ENCODE measurements around the gene PLK4. TPM values are rescaled to one million over a fixed set of nuclear protein-coding genes. Genes with fewer than 3 reads are reported as not detected.
"Not testable (repeated sequence)": the region's sequence is repeated elsewhere in the genome, so short reads cannot be mapped to it uniquely, and the experiment has no call there.

PLK4 gene
- total RNA-seq, 1 donor from 2014 or later, result 3.1 TPM

DNA sequence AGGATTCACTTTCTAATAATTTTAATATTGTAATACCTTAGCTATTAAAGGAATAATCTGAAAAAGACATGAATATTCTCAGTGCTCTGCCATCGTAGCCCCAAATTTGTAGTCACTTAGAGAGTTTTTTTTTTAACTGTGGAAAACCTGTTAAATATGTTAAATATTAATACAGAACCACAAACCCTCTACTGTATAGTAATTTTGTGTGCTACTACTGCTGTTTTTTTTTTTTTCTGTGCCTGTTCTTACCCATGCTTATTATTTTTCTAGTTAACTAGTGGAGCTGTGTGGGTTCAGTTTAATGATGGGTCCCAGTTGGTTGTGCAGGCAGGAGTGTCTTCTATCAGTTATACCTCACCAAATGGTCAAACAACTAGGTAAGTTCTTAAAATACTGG, 15.8 kb downstream of the PLK4 start:
- TF ChIP-seq, protein P1, sequence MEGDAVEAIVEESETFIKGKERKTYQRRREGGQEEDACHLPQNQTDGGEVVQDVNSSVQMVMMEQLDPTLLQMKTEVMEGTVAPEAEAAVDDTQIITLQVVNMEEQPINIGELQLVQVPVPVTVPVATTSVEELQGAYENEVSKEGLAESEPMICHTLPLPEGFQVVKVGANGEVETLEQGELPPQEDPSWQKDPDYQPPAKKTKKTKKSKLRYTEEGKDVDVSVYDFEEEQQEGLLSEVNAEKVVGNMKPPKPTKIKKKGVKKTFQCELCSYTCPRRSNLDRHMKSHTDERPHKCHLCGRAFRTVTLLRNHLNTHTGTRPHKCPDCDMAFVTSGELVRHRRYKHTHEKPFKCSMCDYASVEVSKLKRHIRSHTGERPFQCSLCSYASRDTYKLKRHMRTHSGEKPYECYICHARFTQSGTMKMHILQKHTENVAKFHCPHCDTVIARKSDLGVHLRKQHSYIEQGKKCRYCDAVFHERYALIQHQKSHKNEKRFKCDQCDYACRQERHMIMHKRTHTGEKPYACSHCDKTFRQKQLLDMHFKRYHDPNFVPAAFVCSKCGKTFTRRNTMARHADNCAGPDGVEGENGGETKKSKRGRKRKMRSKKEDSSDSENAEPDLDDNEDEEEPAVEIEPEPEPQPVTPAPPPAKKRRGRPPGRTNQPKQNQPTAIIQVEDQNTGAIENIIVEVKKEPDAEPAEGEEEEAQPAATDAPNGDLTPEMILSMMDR (IDR thresholded peaks at IDR 0.05), result no peak
- no peak overlapping the region for H3K4me3 Mint-ChIP-seq (ENCODE audit: unreplicated experiment)
- DNase-seq (ENCODE audit: low spot score), result no peak
- H3K36me3 Mint-ChIP-seq (ENCODE audit: low read depth), result peaks cover 3% of the 10 kb centered on the region
- H3K27me3 Mint-ChIP-seq (ENCODE audit: low read depth), result no peaks in the 10 kb centered on the region
- no peaks in the 10 kb centered on the region for H3K4me1 Mint-ChIP-seq (ENCODE audit: low read depth)
- no peak overlapping the region for H3K27ac Mint-ChIP-seq (ENCODE audit: unreplicated experiment)
- H3K9me3 Mint-ChIP-seq (ENCODE audit: low read depth), result peaks cover 4% of the 10 kb centered on the region

- H3K27ac Mint-ChIP-seq (ENCODE audit: unreplicated experiment); H3K4me1 Mint-ChIP-seq (ENCODE audit: low read depth); H3K4me3 Mint-ChIP-seq (ENCODE audit: unreplicated experiment); H3K27me3 Mint-ChIP-seq (ENCODE audit: low read depth); DNase-seq (ENCODE audit: low spot score): not testable (repeated sequence)
- Mint-ChIP-seq H3K36me3 (ENCODE audit: low read depth) (peaks cover 15% of the 10 kb centered on the region), H3K9me3 (ENCODE audit: low read depth) (peaks cover 28% of the 10 kb centered on the region)
Observed at GRCh38 chr4:127899682-127900081, 19.0 kb downstream of the PLK4 start.

DNA sequence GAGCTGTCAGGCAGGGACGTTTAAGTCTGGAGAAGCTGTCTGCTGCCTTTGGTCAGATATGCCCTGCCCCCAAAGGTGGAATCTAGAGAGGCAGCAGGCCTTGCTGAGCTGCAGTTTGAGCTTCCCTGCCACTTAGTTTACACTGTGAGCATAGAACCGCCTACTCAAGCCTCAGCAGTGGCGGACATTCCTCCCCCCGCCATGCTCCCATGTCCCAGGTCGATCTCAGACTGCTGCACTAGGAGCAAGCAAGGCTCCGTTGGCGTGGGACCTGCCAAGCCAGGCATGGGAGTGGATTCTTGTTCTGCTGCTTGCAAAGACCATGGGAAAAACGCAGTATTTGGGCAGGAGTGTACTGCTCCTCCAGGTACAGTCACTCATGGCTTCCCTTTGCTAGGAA, 24.3 kb downstream of the PLK4 start:
- H3K9me3 Mint-ChIP-seq (ENCODE audit: low read depth), result peaks cover 28% of the 10 kb centered on the region
- H3K4me3 Mint-ChIP-seq (ENCODE audit: unreplicated experiment), result no peak overlapping the region
- no peak for DNase-seq (ENCODE audit: low spot score)
- H3K36me3 Mint-ChIP-seq (ENCODE audit: low read depth), result peaks cover 14% of the 10 kb centered on the region
- no peak overlapping the region for H3K27ac Mint-ChIP-seq (ENCODE audit: unreplicated experiment)
- TF ChIP-seq, protein P1 (IDR thresholded peaks at IDR 0.05), result no peak
- no peaks in the 10 kb centered on the region for H3K4me1 Mint-ChIP-seq (ENCODE audit: low read depth)
- no peaks in the 10 kb centered on the region for H3K27me3 Mint-ChIP-seq (ENCODE audit: low read depth)

DNA sequence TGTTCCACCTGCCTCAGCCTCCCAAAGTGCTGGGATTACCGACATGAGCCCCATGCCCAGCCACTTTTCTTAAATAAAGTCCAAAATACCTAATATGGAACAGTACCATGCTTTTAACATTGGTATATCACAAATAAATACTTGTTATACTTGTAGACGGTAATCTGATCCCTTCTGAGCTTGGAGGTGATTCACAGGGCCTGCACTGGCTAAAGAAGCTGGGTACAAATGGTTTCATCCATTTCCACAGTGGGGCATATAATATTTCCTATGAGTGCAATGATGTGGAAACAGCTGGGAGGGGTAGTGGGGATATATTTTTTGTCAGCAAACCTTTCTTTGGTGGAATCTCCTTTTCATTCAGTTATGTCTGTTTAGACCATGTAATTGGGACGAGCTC, 35.8 kb downstream of the PLK4 start:
- Mint-ChIP-seq H3K27me3 (ENCODE audit: low read depth) (no peaks in the 10 kb centered on the region), H3K4me3 (ENCODE audit: unreplicated experiment) (no peak overlapping the region), H3K9me3 (ENCODE audit: low read depth) (peaks cover 4% of the 10 kb centered on the region), H3K36me3 (ENCODE audit: low read depth) (peaks cover 13% of the 10 kb centered on the region), H3K4me1 (ENCODE audit: low read depth) (peaks cover 7% of the 10 kb centered on the region), H3K27ac (ENCODE audit: unreplicated experiment) (no peak overlapping the region)
- DNase-seq (ENCODE audit: low spot score), result no peak
- TF ChIP-seq, protein P1 (IDR thresholded peaks at IDR 0.05), result no peak

GRCh38 chr4:127917151-127917550, 36.5 kb downstream of the PLK4 start:
- Mint-ChIP-seq H3K4me3 (ENCODE audit: unreplicated experiment) (no peak overlapping the region), H3K9me3 (ENCODE audit: low read depth) (no peaks in the 10 kb centered on the region), H3K27ac (ENCODE audit: unreplicated experiment) (no peak overlapping the region), H3K4me1 (ENCODE audit: low read depth) (peaks cover 7% of the 10 kb centered on the region), H3K27me3 (ENCODE audit: low read depth) (no peaks in the 10 kb centered on the region), H3K36me3 (ENCODE audit: low read depth) (peaks cover 13% of the 10 kb centered on the region)
- TF ChIP-seq, protein P1 (IDR thresholded peaks at IDR 0.05), result no peak
- no peak for DNase-seq (ENCODE audit: low spot score)

- TF ChIP-seq, protein P1 (IDR thresholded peaks at IDR 0.05), result no peak
- H3K9me3 Mint-ChIP-seq (ENCODE audit: low read depth), result peaks cover 3% of the 10 kb centered on the region
- H3K4me3 Mint-ChIP-seq (ENCODE audit: unreplicated experiment), result no peak overlapping the region
- peaks cover 7% of the 10 kb centered on the region for H3K4me1 Mint-ChIP-seq (ENCODE audit: low read depth)
- DNase-seq (ENCODE audit: low spot score), result no peak
- no peaks in the 10 kb centered on the region for H3K27me3 Mint-ChIP-seq (ENCODE audit: low read depth)
- no peak overlapping the region for H3K27ac Mint-ChIP-seq (ENCODE audit: unreplicated experiment)
- H3K36me3 Mint-ChIP-seq (ENCODE audit: low read depth), result peaks cover 20% of the 10 kb centered on the region
Observed at GRCh38 chr4:127920521-127920920, 39.8 kb downstream of the PLK4 start.
